Endothelial cell (in vitro differentiated cells): ENCODE results near the gene KBTBD13. TPM values are rescaled to one million over a fixed set of nuclear protein-coding genes. Genes with fewer than 3 reads are reported as not detected.
"Not testable (repeated sequence)": the region's sequence is repeated elsewhere in the genome, so short reads cannot be mapped to it uniquely, and the experiment has no call there.

ENCODE experiments used
- DNase-seq: peaks from one replicate; pipeline ENCODE4 v3.0.0; 2021; ENCODE audit warnings: low spot score
- H3K27ac Mint-ChIP-seq: one replicate; pipeline ENCODE4 v1.8.0; 2021; ENCODE audit warnings: mixed read lengths, inconsistent platforms; ENCODE audit not compliant: unreplicated experiment
- H3K27me3 Mint-ChIP-seq: one replicate; pipeline ENCODE4 v1.8.0; 2021; ENCODE audit warnings: mild to moderate bottlenecking, moderate library complexity, mixed read lengths, inconsistent platforms; ENCODE audit not compliant: unreplicated experiment
- H3K36me3 Mint-ChIP-seq: one replicate; pipeline ENCODE4 v1.8.0; 2021; ENCODE audit warnings: mild to moderate bottlenecking, low read depth, mixed read lengths, inconsistent platforms; ENCODE audit not compliant: unreplicated experiment
- H3K4me1 Mint-ChIP-seq: one replicate; pipeline ENCODE4 v1.8.0; 2021; ENCODE audit warnings: mild to moderate bottlenecking, mixed read lengths, inconsistent platforms; ENCODE audit not compliant: unreplicated experiment
- H3K4me3 Mint-ChIP-seq: one replicate; pipeline ENCODE4 v1.8.0; 2021; ENCODE audit warnings: mild to moderate bottlenecking, mixed read lengths, inconsistent platforms; ENCODE audit not compliant: unreplicated experiment
- H3K9me3 Mint-ChIP-seq: one replicate; pipeline ENCODE4 v1.8.0; 2021; ENCODE audit warnings: mixed read lengths, inconsistent platforms; ENCODE audit not compliant: unreplicated experiment
- CTCF ChIP-seq: fragments of 200-600 bp; sonication (generic); IDR thresholded peaks from one replicate; pipeline ENCODE4 v1.5.0; 2021; ENCODE audit warnings: antibody characterized with exemption; ENCODE audit not compliant: unreplicated experiment
- total RNA-seq: library from RNA; stranded (reverse); fragmentation: NEBNext Ultra II Directional; extraction: Animal tissue kit (Norgen Biotek cat#: 25700); gene quantifications from one replicate; pipeline ENCODE4 v1.2.1, GENCODE V29; 2021; ENCODE audit not compliant: unreplicated experiment

Gene KBTBD13
- total RNA-seq, 1 donor from 2014 or later = not detected

- Mint-ChIP-seq H3K4me3 (no peak overlapping the region), H3K27ac (no peak overlapping the region), H3K27me3 (no peaks in the 10 kb centered on the region), H3K36me3 (peaks cover 7% of the 10 kb centered on the region), H3K9me3 (no peaks in the 10 kb centered on the region), H3K4me1 (no peaks in the 10 kb centered on the region)
- DNase-seq = no peak
- TF ChIP-seq CTCF = no peak
Observed at GRCh38 chr15:65092911-65093792, 16.6 kb downstream of the KBTBD13 start.

GRCh38 chr15:65093793-65094170, 17.2 kb downstream of the KBTBD13 start:
- not testable (repeated sequence) for H3K4me1 Mint-ChIP-seq, H3K9me3 Mint-ChIP-seq, H3K27me3 Mint-ChIP-seq, H3K27ac Mint-ChIP-seq, DNase-seq, H3K4me3 Mint-ChIP-seq
- peaks cover 14% of the 10 kb centered on the region for H3K36me3 Mint-ChIP-seq

GRCh38 chr15:65094294-65094995, 17.9 kb downstream of the KBTBD13 start:
- H3K4me1 Mint-ChIP-seq = no peaks in the 10 kb centered on the region
- no peaks in the 10 kb centered on the region for H3K27me3 Mint-ChIP-seq
- no peak for TF ChIP-seq CTCF
- no peak for DNase-seq
- H3K27ac Mint-ChIP-seq = no peak overlapping the region
- peaks cover 16% of the 10 kb centered on the region for H3K36me3 Mint-ChIP-seq
- no peak overlapping the region for H3K4me3 Mint-ChIP-seq
- no peaks in the 10 kb centered on the region for H3K9me3 Mint-ChIP-seq

GRCh38 chr15:65095011-65095746, 18.6 kb downstream of the KBTBD13 start:
- Mint-ChIP-seq H3K4me3 (no peak overlapping the region), H3K36me3 (peaks cover 16% of the 10 kb centered on the region), H3K4me1 (no peaks in the 10 kb centered on the region), H3K27ac (no peak overlapping the region), H3K9me3 (no peaks in the 10 kb centered on the region), H3K27me3 (no peaks in the 10 kb centered on the region)
- DNase-seq = no peak
- TF ChIP-seq CTCF = no peak

- no peaks in the 10 kb centered on the region for H3K27me3 Mint-ChIP-seq
- no peak for DNase-seq
- TF ChIP-seq CTCF = no peak
- peaks cover 3% of the 10 kb centered on the region for H3K4me1 Mint-ChIP-seq
- H3K4me3 Mint-ChIP-seq = no peak overlapping the region
- H3K36me3 Mint-ChIP-seq = peaks cover 16% of the 10 kb centered on the region
- H3K27ac Mint-ChIP-seq = no peak overlapping the region
- no peaks in the 10 kb centered on the region for H3K9me3 Mint-ChIP-seq
Observed at GRCh38 chr15:65095747-65096104, 19.2 kb downstream of the KBTBD13 start.
